ENCODE data around the gene BARX1. TPM values are rescaled to one million over a fixed set of nuclear protein-coding genes. Genes with fewer than 3 reads are reported as not detected.

The BARX1 gene
- total RNA-seq, 1 experiment from 2014 or later = 8.9 TPM

- TF ChIP-seq RORB (CRISPR knock-in tag; IDR thresholded peaks at IDR 0.05) (no peak), MXD4 (CRISPR knock-in tag; IDR thresholded peaks at IDR 0.05; ENCODE audit: borderline replicate concordance) (no peak), FOXP4 (CRISPR knock-in tag; IDR thresholded peaks at IDR 0.05) (peak; percentile 18; the same call in 1 of the 2 replicates), FOXP1 (CRISPR knock-in tag; IDR thresholded peaks at IDR 0.05; ENCODE audit: borderline replicate concordance) (peak; percentile 5; the same call in 1 of the 2 replicates), TP53 (CRISPR knock-in tag; IDR thresholded peaks at IDR 0.05) (no peak), ZNF219 (CRISPR knock-in tag; IDR thresholded peaks at IDR 0.05; ENCODE audit: borderline replicate concordance) (no peak), CDX4 (CRISPR knock-in tag; IDR thresholded peaks at IDR 0.05; ENCODE audit: borderline replicate concordance) (no peak), RELA (CRISPR knock-in tag; IDR thresholded peaks at IDR 0.05; ENCODE audit: borderline replicate concordance) (no peak), ZNF317 (CRISPR knock-in tag; IDR thresholded peaks at IDR 0.05; ENCODE audit: borderline replicate concordance, low read depth) (no peak), SP1 (CRISPR knock-in tag; conservative IDR thresholded peaks at IDR 0.05) (0 out of 2 replicates have a peak, but pooled peaks have one; percentile 16), ZNF423 (CRISPR knock-in tag; IDR thresholded peaks at IDR 0.05) (no peak), EMX1 (CRISPR knock-in tag; IDR thresholded peaks at IDR 0.05) (no peak)
- Mint-ChIP-seq H3K4me1 (peaks cover 67% of the 10 kb centered on the region), H3K27me3 (ENCODE audit: low read depth) (peaks cover 99% of the 10 kb centered on the region), H3K9me3 (no peaks in the 10 kb centered on the region), H3K4me3 (peak overlapping the region; percentile 72), H3K36me3 (peaks cover 4% of the 10 kb centered on the region), H3K27ac (no peak overlapping the region)
- peak; percentile 13 for ATAC-seq
- DNase-seq (ENCODE audit: low spot score) = peak; percentile 60
- CTCF ChIA-PET = interaction anchor here (0.7 to 12.9 kb wide), 18 partner anchors 9 to 268 kb away, joined by 3 to 157 read pairs (median 5); no protein-coding TSS in a partner anchor
- POLR2A ChIA-PET = interaction anchor here (0.6 to 1.9 kb wide), 4 partner anchors 11 to 137 kb away, joined by 3 to 7 read pairs (median 4); no protein-coding TSS in a partner anchor
These were observed 6.6 kb downstream of the BARX1 start for GRCh38 chr9:93948441-93949072.

GRCh38 chr9:93947409-93948070, 7.6 kb downstream of the BARX1 start:
- H3K9me3 Mint-ChIP-seq = no peaks in the 10 kb centered on the region
- ChIA-PET CTCF (interaction anchor here (0.5 to 12.9 kb wide), 13 partner anchors 8 to 265 kb away, joined by 3 to 157 read pairs (median 8); no protein-coding TSS in a partner anchor), POLR2A (interaction anchor here (0.7 kb wide), 2 partner anchors 99 to 138 kb away, joined by 3 to 4 read pairs; no protein-coding TSS in a partner anchor)
- TF ChIP-seq JUN (CRISPR knock-in tag; IDR thresholded peaks at IDR 0.05) = no peak
- no peak for TF ChIP-seq MYBL2 (CRISPR knock-in tag; IDR thresholded peaks at IDR 0.05)
- TF ChIP-seq PREB (CRISPR knock-in tag; IDR thresholded peaks at IDR 0.05; ENCODE audit: borderline replicate concordance) = no peak
- no peak for TF ChIP-seq HMGA2 (CRISPR knock-in tag; IDR thresholded peaks at IDR 0.05)
- no peak for TF ChIP-seq ATF2 (CRISPR knock-in tag; IDR thresholded peaks at IDR 0.05; ENCODE audit: borderline replicate concordance, low read depth)
- no peak for TF ChIP-seq ZMAT4 (CRISPR knock-in tag; IDR thresholded peaks at IDR 0.05)
- TF ChIP-seq ZNF121 (CRISPR knock-in tag; IDR thresholded peaks at IDR 0.05) = no peak
- no peak for TF ChIP-seq NFE2L1 (CRISPR knock-in tag; IDR thresholded peaks at IDR 0.05)
- TF ChIP-seq TCF7 (CRISPR knock-in tag; IDR thresholded peaks at IDR 0.05; ENCODE audit: low read depth) = no peak
- TF ChIP-seq MXD4 (CRISPR knock-in tag; IDR thresholded peaks at IDR 0.05; ENCODE audit: borderline replicate concordance) = no peak
- no peak for TF ChIP-seq NFYB (CRISPR knock-in tag; conservative IDR thresholded peaks at IDR 0.05; ENCODE audit: low read depth)
- TF ChIP-seq RORB (CRISPR knock-in tag; IDR thresholded peaks at IDR 0.05) = no peak
- no peak for TF ChIP-seq FOXK1 (CRISPR knock-in tag; IDR thresholded peaks at IDR 0.05)
- TF ChIP-seq ZNF396 (CRISPR knock-in tag; IDR thresholded peaks at IDR 0.05; ENCODE audit: borderline replicate concordance) = no peak
- no peak for TF ChIP-seq HMGXB4 (CRISPR knock-in tag; IDR thresholded peaks at IDR 0.05)
- no peak for TF ChIP-seq RELA (CRISPR knock-in tag; IDR thresholded peaks at IDR 0.05; ENCODE audit: borderline replicate concordance)
- no peak for TF ChIP-seq ZBTB21 (CRISPR knock-in tag; IDR thresholded peaks at IDR 0.05; ENCODE audit: borderline replicate concordance)
- TF ChIP-seq JAZF1 (CRISPR knock-in tag; IDR thresholded peaks at IDR 0.05) = no peak

More at GRCh38 chr9:93947409-93948070, 7.6 kb downstream of the BARX1 start:
- H3K4me1 Mint-ChIP-seq = peaks cover 64% of the 10 kb centered on the region
- peaks cover 99% of the 10 kb centered on the region for H3K27me3 Mint-ChIP-seq (ENCODE audit: low read depth)
- H3K4me3 Mint-ChIP-seq = peak overlapping the region; percentile 54
- ATAC-seq = no peak
- H3K36me3 Mint-ChIP-seq = no peaks in the 10 kb centered on the region
- no peak overlapping the region for H3K27ac Mint-ChIP-seq
- DNase-seq (ENCODE audit: low spot score) = no peak

Measured in WTC11 (cell line).